ENCODE data around the gene EFCAB11. TPM values are rescaled to one million over a fixed set of nuclear protein-coding genes. Genes with fewer than 3 reads are reported as not detected.

Gene EFCAB11
- total and polyA plus RNA-seq, 7 donors: 7.2 to 9.0 (median 8.7) TPM

DNA sequence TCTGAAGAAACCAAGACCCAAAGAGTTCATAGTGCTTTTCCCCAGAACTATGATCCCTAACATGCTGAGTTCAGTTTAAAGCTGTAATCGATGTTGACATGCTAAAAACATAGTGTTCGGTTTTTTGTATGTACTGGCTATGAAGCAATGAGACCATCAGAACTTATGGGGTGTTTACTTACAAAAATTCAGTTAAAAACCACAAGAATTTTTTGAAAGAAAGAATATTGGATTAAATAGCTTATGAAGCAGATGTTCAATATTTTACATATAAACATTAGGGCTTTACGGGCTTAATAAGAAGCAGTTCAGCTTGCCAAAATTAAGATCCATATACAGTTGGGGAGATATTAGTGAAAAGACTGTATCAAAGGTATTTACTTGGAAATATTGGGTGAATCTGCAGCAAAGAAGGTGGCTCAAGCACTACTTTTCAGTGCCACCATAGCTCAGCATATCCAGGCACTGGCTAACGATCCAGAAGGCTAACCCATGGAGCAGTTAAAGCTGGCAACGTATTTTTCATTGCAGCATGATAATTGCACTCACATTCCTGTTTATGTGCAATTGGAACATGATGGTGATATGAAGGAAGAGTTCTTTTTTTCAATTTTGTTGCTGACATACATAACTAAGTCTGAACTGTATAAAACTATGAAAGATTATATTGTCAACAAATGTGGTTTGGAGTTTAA, 125.9 kb downstream of the EFCAB11 start:
- no peak for DNase-seq
- intact Hi-C loops (cut with DNase I): no loop called here
- Histone ChIP-seq H3K9me3 (no peaks in the 10 kb centered on the region), H3K27me3 (no peaks in the 10 kb centered on the region), H3K4me3 (no peak overlapping the region), H3K4me1 (peaks cover 0 to 3% (median 0%) of the 10 kb centered on the region in 4 donors), H3K27ac (no peak overlapping the region), H3K36me3 (no peaks in the 10 kb centered on the region)
- 79 to 82% methylated on average over 5 of the region's 5 CpGs for WGBS, 2 donors
- TF ChIP-seq CTCF (IDR thresholded peaks at IDR 0.05) (no peak), EP300 (IDR thresholded peaks at IDR 0.05) (no peak), POLR2AphosphoS5 (IDR thresholded peaks at IDR 0.05) (no peak), POLR2A (IDR thresholded peaks at IDR 0.05) (no peak)

- H3K27me3 ChIP-seq: no peaks in the 10 kb centered on the region
- peaks cover 0 to 3% (median 0%) of the 10 kb centered on the region in 4 donors for H3K4me1 ChIP-seq
- TF ChIP-seq CTCF (IDR thresholded peaks at IDR 0.05) (no peak), EP300 (IDR thresholded peaks at IDR 0.05) (no peak), POLR2A (IDR thresholded peaks at IDR 0.05) (no peak), POLR2AphosphoS5 (IDR thresholded peaks at IDR 0.05) (no peak)
- 61 to 81% methylated on average over 7 of the region's 7 CpGs for WGBS, 2 donors
- no peak overlapping the region for H3K4me3 ChIP-seq
- no peaks in the 10 kb centered on the region for H3K36me3 ChIP-seq
- H3K27ac ChIP-seq: no peak overlapping the region
- DNase-seq: no peak
- intact Hi-C loops (cut with DNase I): no loop called here
- peaks cover 0 to 3% (median 0%) of the 10 kb centered on the region in 4 donors for H3K9me3 ChIP-seq
Measured at GRCh38 chr14:89827265-89827664, 127.3 kb downstream of the EFCAB11 start.

- WGBS, 2 donors: 90 to 96% methylated on average over 3 of the region's 3 CpGs
- no peak for DNase-seq
- TF ChIP-seq EP300 (IDR thresholded peaks at IDR 0.05): no peak
- Histone ChIP-seq H3K4me1 (peaks cover 0 to 3% (median 0%) of the 10 kb centered on the region in 4 donors), H3K9me3 (peaks cover 0 to 3% (median 0%) of the 10 kb centered on the region in 4 donors), H3K36me3 (no peaks in the 10 kb centered on the region), H3K27ac (no peak overlapping the region), H3K27me3 (no peaks in the 10 kb centered on the region), H3K4me3 (no peak overlapping the region)
- intact Hi-C loops (cut with DNase I): no loop called here
Measured at GRCh38 chr14:89826596-89826995, 127.9 kb downstream of the EFCAB11 start.

DNA sequence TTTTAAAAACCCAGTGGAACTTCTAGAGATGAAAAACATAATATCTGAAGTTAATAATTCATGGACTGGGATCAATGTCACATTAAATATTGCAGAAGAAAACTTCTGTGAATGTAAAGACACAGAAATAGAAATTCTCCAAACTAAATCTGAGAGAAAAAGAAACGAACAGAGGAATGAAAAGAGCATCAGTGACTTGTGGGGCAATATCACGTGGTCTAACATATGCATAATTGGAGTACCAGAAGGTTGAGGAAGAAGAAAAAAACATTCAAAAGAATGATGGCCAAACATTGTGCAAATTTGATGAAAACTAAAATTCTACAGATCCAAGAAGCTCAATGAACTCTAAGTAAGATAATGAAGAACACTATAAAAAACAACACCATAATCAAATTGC, 130.8 kb downstream of the EFCAB11 start:
- intact Hi-C loops (cut with DNase I): no loop called here
- no peak overlapping the region for H3K4me3 ChIP-seq
- DNase-seq: no peak
- WGBS, 2 donors: 91 to 93% methylated on average over 2 of the region's 2 CpGs
- no peaks in the 10 kb centered on the region for H3K27me3 ChIP-seq
- peaks cover 0 to 10% (median 1%) of the 10 kb centered on the region in 4 donors for H3K4me1 ChIP-seq
- peaks cover 0 to 3% (median 0%) of the 10 kb centered on the region in 4 donors for H3K9me3 ChIP-seq
- H3K27ac ChIP-seq: no peak overlapping the region
- no peak for TF ChIP-seq POLR2A (IDR thresholded peaks at IDR 0.05)
- no peak for TF ChIP-seq POLR2AphosphoS5 (IDR thresholded peaks at IDR 0.05)
- no peak for TF ChIP-seq CTCF (IDR thresholded peaks at IDR 0.05)
- no peaks in the 10 kb centered on the region for H3K36me3 ChIP-seq

DNA sequence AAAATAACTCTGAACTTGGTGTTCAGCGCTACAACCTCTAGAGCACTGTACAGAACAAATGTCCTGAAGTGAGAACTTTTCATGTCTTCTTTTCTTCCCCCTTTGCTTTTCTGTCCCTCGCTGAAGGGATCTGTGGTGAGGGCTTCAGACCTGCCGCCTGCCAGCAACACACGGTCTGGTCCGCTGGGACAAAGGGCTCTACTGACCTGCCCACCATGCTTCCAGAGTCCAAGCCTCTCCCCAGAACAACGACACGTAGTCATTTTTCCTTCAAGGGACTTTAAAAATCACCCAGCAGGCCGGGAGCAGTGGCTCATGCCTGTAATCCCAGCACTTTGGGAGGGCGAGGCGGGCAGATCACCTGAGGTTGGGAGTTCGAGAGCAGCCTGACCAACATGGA, 140.4 kb downstream of the EFCAB11 start:
- TF ChIP-seq POLR2AphosphoS5 (IDR thresholded peaks at IDR 0.05) (no peak), EP300 (IDR thresholded peaks at IDR 0.05) (no peak), CTCF (IDR thresholded peaks at IDR 0.05) (no peak), POLR2A (IDR thresholded peaks at IDR 0.05) (no peak)
- Histone ChIP-seq H3K27me3 (no peaks in the 10 kb centered on the region), H3K9me3 (no peaks in the 10 kb centered on the region), H3K4me1 (peaks cover 0 to 46% (median 30%) of the 10 kb centered on the region in 4 donors), H3K4me3 (peak overlapping the region in 3 of 4 donors; percentile 16 to 28 (median 23)), H3K36me3 (no peaks in the 10 kb centered on the region), H3K27ac (peak overlapping the region in 3 of 4 donors; percentile 64 to 84 (median 81))
- WGBS, 2 donors: 95 to 96% methylated on average over 11 of the region's 11 CpGs
- no peak for DNase-seq
- intact Hi-C loops (cut with DNase I): no loop called here
